Measurements from ENCODE around the gene PITHD1. TPM values are rescaled to one million over a fixed set of nuclear protein-coding genes. Genes with fewer than 3 reads are reported as not detected.
A peak's percentile ranks its signal among the peaks of the same experiment; 100 is the strongest.

Gene PITHD1
- total RNA-seq, 3 donors from 2014 or later, result 46.9 to 62.8 (median 60.3) TPM

DNA sequence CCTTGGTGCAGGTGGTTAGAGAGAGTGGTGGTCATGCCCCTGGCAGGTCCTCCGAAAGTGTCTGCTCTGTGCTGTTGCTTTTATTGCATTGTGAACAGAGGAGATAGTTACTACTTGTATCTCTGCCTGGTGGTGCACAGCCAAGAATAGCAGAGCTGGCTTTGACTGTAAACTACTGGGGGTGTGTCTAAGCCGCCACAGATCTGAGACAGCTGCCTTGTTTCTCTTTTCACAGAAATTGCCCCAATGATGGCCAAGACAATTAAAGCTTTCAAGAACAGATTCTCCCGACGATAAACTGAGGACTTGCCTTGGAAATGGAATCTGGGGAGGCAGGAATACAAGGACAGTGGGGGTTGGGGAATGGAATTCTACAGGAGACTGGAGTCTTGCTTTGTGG, 18.9 kb upstream of the PITHD1 start:
- intact Hi-C loops (cut with DNase I; ENCODE audit: low total_unique reads), result no loop called here
- H3K27ac ChIP-seq, result no peak overlapping the region

DNA sequence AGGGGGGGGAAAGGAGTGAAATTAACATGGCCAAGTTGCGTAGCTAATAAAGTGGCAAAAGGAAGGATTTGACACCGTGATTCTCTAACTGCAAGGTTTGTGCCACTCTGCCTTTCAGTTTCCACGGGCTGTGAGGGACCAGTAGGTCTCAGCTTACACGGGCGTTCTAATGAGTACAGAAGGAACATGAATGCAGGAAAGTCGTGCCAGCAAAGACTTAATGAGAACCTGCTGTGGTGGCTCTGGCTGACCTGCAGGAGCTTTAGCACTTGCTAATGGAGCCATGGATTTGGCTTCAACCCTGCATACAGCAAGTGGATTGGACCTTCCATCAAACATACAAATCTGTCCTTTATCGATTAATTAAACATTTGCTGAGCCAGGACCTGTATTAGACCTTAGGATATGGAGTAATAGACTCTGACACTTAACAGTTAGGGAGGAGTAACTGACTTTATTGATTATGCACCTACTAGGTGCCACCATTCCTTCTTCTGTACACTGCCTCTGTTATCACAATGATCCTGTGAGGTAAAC, 15.1 kb upstream of the PITHD1 start:
- Histone ChIP-seq H3K36me3 (no peaks in the 10 kb centered on the region), H3K27ac (no peak overlapping the region)
- intact Hi-C loops (cut with DNase I; ENCODE audit: low total_unique reads), result no loop called here

More for the DNA sequence above, 18.9 kb upstream of the PITHD1 start:
- no peak overlapping the region for H3K4me3 ChIP-seq
- DNase-seq (ENCODE audit: low spot score in 2 of 2), result no peak
- H3K4me1 ChIP-seq, result no peaks in the 10 kb centered on the region
- TF ChIP-seq, protein P1, sequence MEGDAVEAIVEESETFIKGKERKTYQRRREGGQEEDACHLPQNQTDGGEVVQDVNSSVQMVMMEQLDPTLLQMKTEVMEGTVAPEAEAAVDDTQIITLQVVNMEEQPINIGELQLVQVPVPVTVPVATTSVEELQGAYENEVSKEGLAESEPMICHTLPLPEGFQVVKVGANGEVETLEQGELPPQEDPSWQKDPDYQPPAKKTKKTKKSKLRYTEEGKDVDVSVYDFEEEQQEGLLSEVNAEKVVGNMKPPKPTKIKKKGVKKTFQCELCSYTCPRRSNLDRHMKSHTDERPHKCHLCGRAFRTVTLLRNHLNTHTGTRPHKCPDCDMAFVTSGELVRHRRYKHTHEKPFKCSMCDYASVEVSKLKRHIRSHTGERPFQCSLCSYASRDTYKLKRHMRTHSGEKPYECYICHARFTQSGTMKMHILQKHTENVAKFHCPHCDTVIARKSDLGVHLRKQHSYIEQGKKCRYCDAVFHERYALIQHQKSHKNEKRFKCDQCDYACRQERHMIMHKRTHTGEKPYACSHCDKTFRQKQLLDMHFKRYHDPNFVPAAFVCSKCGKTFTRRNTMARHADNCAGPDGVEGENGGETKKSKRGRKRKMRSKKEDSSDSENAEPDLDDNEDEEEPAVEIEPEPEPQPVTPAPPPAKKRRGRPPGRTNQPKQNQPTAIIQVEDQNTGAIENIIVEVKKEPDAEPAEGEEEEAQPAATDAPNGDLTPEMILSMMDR (IDR thresholded peaks at IDR 0.05), result no peak
- TF ChIP-seq POLR2AphosphoS5 (IDR thresholded peaks at IDR 0.05), result no peak
- no peaks in the 10 kb centered on the region for H3K27me3 ChIP-seq
- H3K9me3 ChIP-seq, result no peaks in the 10 kb centered on the region
- H3K36me3 ChIP-seq, result peaks cover 13% of the 10 kb centered on the region

DNA sequence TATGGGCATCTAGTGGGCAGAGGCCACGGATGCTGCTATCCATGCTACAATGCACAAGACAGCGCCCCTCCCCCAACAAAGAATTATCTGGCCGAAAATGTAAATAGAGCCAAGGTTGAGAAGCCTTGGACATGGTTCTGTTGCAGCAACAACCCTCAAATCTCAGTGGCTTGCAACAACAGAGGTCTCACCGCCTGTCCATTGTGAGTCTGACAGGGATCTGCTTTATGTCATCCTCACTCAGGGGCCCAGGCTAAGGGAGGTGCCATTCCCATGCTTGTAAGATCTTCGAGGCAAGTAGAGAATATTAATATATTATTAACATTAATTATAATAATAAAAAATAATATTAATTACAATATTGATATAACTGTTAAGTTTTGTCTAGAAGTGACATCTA, 9.5 kb upstream of the PITHD1 start:
- no peaks in the 10 kb centered on the region for H3K9me3 ChIP-seq
- no peak for TF ChIP-seq POLR2AphosphoS5 (IDR thresholded peaks at IDR 0.05)
- TF ChIP-seq POLR2A (IDR thresholded peaks at IDR 0.05), result no peak
- TF ChIP-seq, protein P1 (IDR thresholded peaks at IDR 0.05), result no peak
- H3K4me1 ChIP-seq, result no peaks in the 10 kb centered on the region
- H3K36me3 ChIP-seq, result no peaks in the 10 kb centered on the region
- no peaks in the 10 kb centered on the region for H3K27me3 ChIP-seq
- no peak overlapping the region for H3K4me3 ChIP-seq
- intact Hi-C loops (cut with DNase I; ENCODE audit: low total_unique reads), result no loop called here
- no peak for DNase-seq (ENCODE audit: low spot score in 2 of 2)
- no peak overlapping the region for H3K27ac ChIP-seq

More for the DNA sequence above, 15.1 kb upstream of the PITHD1 start:
- Histone ChIP-seq H3K4me3 (no peak overlapping the region), H3K27me3 (no peaks in the 10 kb centered on the region), H3K9me3 (no peaks in the 10 kb centered on the region), H3K4me1 (no peaks in the 10 kb centered on the region)
- TF ChIP-seq POLR2AphosphoS5 (IDR thresholded peaks at IDR 0.05) (no peak), POLR2A (IDR thresholded peaks at IDR 0.05) (no peak)
- DNase-seq (ENCODE audit: low spot score in 2 of 2), result no peak

DNA sequence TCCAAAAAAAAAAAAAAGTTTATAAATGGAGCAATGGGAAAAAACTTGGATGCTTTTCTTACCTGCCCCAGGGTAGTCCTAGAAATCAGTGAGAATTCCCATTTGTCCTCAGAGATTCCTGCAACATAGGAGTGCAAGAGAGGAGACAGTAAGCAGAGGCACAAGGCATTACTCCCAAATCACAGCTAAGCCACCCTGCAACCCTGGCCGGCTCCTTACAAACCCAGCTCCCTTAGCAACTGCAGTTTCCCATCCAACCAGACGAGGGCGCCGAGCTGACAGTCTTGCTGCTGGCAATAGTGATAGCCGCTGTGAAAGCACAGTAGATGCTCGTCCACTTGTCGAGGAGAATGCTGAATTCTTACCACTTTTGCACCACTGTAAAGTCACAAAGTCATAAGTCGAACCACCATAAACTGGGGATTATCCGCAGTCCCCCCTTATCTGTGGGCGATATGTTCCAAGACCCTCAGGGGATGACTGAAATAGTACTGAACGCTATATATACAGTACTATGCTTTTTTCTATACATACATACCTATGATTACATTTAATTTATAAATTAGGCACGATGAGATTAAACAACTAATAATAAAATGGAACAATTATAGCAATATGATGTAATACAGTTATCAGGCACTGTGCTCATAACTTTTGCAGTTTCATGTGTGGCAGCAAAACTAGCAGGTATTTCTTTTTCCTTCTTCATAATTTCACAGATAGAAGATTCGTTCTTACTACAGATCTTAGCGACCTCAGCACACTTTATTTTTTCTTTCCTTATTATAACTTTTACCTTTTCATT, 6.0 kb upstream of the PITHD1 start:
- intact Hi-C loops (cut with DNase I; ENCODE audit: low total_unique reads), result no loop called here
- Histone ChIP-seq H3K27ac (no peak overlapping the region), H3K36me3 (no peaks in the 10 kb centered on the region), H3K9me3 (no peaks in the 10 kb centered on the region), H3K4me3 (no peak overlapping the region), H3K4me1 (no peaks in the 10 kb centered on the region), H3K27me3 (no peaks in the 10 kb centered on the region)
- TF ChIP-seq, protein P1 (IDR thresholded peaks at IDR 0.05), result peak; percentile 59 to 87 (median 85)
- no peak for TF ChIP-seq POLR2A (IDR thresholded peaks at IDR 0.05)
- DNase-seq (ENCODE audit: low spot score in 2 of 2), result peak; percentile 78 to 89

DNA sequence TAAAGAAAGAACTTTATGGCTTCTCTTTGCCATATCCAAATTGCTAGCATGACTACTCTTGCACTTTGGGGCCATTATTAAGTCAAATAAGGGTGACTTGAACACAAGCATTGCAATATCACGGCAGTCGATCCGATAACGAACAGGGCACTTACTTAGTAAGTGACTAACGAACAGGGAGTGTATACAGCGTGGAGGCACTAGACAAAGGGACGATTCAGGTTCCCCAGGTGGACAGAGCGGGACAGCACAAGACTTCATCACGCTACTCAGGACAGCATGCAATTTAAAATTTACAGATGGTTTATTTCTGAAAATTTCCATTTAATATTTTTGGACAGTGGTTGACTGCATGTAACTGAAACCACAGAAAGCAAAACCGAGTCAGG, 5.4 kb upstream of the PITHD1 start:
- Histone ChIP-seq H3K9me3 (no peaks in the 10 kb centered on the region), H3K4me3 (no peak overlapping the region), H3K27me3 (no peaks in the 10 kb centered on the region), H3K36me3 (no peaks in the 10 kb centered on the region), H3K27ac (no peak overlapping the region), H3K4me1 (no peaks in the 10 kb centered on the region)
- intact Hi-C loops (cut with DNase I; ENCODE audit: low total_unique reads), result no loop called here
- TF ChIP-seq POLR2AphosphoS5 (IDR thresholded peaks at IDR 0.05) (no peak), POLR2A (IDR thresholded peaks at IDR 0.05) (no peak)
- TF ChIP-seq, protein P1 (IDR thresholded peaks at IDR 0.05), result no peak
- DNase-seq (ENCODE audit: low spot score in 2 of 2), result no peak

Data from breast epithelium (tissue), 4 donors.